Stimulated activated CD8-positive, alpha-beta memory T cell treated with anti-CD3 and anti-CD28 coated beads, Interleukin-12 subunit alpha, Interleukin-12 subunit beta, amount 100 ng/mL, for 24 hours (primary cell): ENCODE results near the gene RP9.
A peak's percentile ranks its signal among the peaks of the same experiment; 100 is the strongest.

ENCODE experiments used
- DNase-seq: peaks from one replicate; pipeline ENCODE4 v3.0.0-alpha.2; 2020; ENCODE audit errors: extremely low read depth

Gene RP9

GRCh38 chr7:33062782-33063443, 46.3 kb downstream of the RP9 start:
- peak; percentile 85 for DNase-seq

DNA sequence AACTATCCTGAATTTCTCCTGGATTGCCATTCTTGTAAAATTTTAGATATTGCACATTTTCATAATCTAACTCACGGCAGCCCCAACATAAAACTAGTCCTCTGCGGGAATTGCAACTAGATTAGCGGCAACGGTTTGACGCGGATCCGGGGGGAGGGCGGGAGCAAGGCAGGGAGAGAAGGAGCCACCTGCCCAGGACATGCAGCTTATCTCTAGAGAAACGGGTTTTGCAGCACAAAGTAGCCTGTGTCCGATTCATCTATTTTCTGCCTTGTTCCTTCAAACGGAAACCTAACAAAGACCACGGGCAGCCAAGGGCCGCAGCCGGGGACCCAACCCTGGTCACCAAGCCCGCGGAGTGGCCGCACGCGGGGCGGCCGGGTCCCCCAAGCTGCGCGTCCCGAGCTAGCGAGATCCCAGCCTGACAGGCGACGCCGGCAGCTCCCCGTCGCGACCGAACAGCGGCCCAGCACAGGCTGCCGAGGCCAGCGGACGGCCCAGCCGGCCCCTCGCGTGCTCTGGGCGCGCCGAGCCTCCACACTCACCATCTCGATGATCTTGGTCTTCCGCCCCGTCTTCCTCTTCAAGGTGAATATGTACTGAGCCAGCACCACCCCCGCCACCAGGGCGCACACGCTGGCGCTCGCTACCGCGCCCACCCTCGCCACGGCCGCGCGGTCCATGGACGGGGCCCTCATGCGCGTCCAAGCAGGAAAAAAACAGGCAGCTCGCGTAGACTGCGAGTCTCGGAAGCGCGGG, 47.0 kb downstream of the RP9 start, which contains the start of gene NT5C3A:
TSS of gene NT5C3A (minus strand) at position 754 of the 759 bp plus-strand sequence. CDS start at position 683, 71 bp downstream.
- DNase-seq: peak; percentile 1

DNA sequence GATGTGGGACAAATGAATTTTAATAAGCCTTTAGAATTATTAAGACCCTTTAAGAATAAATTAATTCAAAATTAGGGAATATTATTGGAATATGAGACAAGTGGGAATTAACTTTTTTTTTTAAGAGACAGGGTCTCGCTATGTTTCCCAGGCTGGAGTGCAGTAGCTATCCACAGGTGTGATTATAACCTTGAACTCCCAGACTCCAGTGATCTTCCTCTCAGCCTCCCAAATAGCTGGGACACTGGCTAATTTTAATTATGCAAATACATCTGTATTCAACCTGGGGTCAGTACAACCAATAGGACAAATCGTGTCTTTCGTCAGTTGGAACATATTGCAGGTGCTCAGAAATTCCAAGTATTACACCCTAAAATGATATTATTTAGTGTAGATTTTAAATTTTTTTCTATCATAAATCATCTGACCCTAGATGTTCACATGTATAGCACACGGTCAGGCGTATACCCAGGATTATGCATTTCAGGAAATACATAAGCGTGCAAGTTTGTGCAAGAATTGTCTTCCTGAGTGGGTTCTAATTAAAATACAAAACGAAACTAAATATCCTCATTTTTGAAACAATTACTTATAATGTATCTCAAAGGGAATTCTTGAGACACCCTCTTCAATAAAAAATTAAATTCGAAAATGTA, 47.8 kb downstream of the RP9 start:
- DNase-seq: no peak

DNA sequence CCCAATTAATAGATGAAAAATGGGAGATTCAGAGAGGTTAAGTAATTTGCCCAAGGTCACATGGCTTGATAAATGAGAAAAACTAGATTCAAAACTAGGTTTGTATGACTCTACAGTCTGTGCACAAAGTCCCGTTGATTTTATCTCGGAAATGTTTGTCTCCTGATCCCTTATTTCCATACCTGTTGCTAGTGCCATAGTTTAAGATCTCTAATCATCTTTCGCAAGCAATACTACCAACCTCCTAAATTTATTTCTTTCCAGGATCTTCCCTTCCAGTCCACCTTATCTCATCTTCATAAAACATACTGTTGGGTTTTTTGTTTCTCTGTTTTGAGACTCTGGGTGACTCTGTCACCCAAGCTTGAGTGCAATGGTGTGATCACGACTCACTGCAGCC, 49.6 kb downstream of the RP9 start:
- DNase-seq: no peak

- DNase-seq: no peak
These were observed 54.0 kb downstream of the RP9 start for GRCh38 chr7:33055158-33055557.

DNA sequence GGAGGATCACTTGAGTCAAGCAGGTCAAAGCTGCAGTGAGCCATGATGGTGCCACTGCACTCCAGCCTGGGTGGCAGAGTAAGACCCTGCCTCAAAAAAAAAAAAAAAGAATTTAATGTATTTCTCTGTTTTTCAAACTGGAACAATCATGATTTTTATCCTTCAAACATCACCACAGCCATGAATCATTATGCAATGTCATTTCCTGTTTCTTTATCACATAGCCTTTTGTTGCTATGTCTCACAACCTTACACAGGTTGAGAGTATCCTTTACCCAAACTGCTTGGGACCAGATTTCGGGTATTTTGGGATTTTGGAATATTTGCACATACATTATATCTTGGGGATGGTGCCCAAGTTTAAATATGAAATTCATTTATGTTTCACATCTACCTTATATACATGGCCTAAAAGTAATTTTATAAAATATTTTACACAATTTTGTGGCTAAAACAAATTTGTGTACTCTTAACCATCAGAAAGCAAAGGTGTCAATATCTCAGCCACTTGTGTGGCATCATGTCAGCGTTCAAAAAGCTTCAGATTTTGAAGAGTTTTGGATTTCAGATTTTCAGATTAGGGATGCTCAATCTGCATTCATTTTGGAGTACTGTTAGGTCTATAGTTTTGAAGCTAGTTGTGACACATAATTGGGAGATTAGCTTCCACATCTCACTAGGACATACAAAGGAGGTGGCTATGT, 54.8 kb downstream of the RP9 start:
- no peak for DNase-seq

GRCh38 chr7:33053721-33054120, 55.5 kb downstream of the RP9 start:
- no peak for DNase-seq

GRCh38 chr7:33050535-33051318, 58.5 kb downstream of the RP9 start:
- DNase-seq: no peak

DNA sequence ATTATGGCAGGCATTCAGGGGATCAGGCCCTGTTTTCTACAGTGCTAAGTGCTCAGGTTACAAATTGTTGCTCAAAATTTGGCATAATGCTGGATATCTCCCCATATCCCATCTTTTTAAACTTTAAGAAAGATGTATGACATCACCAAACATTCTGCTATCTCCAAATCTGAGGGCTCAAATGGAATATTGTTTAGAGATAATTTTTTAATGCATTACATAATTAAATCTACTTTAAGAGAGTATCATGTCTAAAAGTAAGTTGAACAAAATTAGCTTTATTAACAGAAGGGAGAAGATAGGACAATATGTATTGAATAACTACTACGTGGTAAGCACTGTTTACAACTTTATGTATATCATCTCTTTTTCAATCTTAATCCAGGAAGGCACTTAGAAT, 60.5 kb downstream of the RP9 start:
- no peak for DNase-seq

GRCh38 chr7:33048257-33048656, 60.9 kb downstream of the RP9 start:
- no peak for DNase-seq

DNA sequence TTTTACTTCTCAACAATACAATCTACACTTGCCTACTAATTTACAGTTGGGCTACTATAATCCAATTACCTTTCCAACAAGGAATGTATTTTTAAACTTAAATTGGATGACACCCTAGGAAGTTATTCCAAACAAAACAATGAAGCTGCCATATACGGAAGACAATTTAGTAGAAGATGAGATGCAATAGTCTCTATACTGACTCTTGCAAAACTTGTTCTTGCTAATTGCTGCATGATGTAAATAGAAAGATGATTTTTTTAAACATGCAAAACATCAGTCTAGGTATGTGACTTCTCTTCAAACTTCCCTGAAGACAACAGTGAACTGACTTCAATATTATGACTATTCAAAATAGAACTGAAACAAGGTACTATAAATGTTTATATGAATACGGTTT, 64.2 kb downstream of the RP9 start:
- DNase-seq: no peak
